Peyer's patch (tissue), 4 donors: ENCODE results near the gene PMS2.

Experiments
- POLR2A ChIP-seq, 2 donors: fragments of 450-650 bp; IDR thresholded peaks; one replicate each; pipeline ENCODE4 v1.5.1; 2017; ENCODE audit warnings: antibody characterized with exemption in 2 of 2, mild to moderate bottlenecking in 2 of 2, moderate library complexity in 2 of 2
- TF ChIP-seq, protein P1 (sequence below), 6 experiments: fragments of 450-650 bp in 4 of 6; fragments of 200-600 bp in 2 of 6; sonication (generic) in 1 of 6; IDR thresholded peaks; one replicate each; pipeline ENCODE4 v1.5.1; 2017 to 2019; ENCODE audit warnings: antibody characterized with exemption in 6 of 6, mild to moderate bottlenecking in 3 of 6, moderate library complexity in 1 of 6

DNA sequence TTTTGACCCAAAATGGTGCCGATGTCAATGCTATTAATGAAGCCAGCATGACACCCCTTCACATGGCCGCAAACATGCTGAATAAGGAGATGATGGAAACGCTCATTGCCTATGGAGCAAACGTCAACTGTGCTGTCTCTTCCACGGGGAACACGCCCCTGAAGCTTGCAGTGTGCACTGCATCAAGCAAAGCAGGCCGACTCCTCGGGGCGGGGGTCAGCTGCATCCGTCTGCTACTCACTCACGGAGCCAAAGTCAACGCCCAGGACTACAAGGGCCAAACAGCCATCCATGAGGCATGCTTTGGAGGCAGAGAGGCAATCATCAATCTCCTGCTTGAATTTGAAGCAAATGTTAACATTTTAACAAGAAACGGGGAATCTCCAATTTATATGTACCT, 26.8 kb upstream of the PMS2 start:
- TF ChIP-seq, protein P1, sequence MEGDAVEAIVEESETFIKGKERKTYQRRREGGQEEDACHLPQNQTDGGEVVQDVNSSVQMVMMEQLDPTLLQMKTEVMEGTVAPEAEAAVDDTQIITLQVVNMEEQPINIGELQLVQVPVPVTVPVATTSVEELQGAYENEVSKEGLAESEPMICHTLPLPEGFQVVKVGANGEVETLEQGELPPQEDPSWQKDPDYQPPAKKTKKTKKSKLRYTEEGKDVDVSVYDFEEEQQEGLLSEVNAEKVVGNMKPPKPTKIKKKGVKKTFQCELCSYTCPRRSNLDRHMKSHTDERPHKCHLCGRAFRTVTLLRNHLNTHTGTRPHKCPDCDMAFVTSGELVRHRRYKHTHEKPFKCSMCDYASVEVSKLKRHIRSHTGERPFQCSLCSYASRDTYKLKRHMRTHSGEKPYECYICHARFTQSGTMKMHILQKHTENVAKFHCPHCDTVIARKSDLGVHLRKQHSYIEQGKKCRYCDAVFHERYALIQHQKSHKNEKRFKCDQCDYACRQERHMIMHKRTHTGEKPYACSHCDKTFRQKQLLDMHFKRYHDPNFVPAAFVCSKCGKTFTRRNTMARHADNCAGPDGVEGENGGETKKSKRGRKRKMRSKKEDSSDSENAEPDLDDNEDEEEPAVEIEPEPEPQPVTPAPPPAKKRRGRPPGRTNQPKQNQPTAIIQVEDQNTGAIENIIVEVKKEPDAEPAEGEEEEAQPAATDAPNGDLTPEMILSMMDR (IDR thresholded peaks at IDR 0.05), result no peak
- TF ChIP-seq POLR2A (IDR thresholded peaks at IDR 0.05), result no peak
